Psoas muscle (tissue), 8 donors: ENCODE measurements around the gene KCNK4. TPM values are rescaled to one million over a fixed set of nuclear protein-coding genes. Genes with fewer than 3 reads are reported as not detected.

Experiments used
- ATAC-seq, 4 donors: fragments of 200-7000 bp; cut with Tn5 transposase; one replicate each; pipeline ENCODE4 v1.9.1; 2020; ENCODE audit warnings: moderate library complexity in 3 of 4, mild to moderate bottlenecking in 2 of 4
- DNase-seq, 2 donors: peaks; one replicate each; pipeline ENCODE4 v3.0.0-alpha.2; 2020
- H3K27ac ChIP-seq: fragments of 200-600 bp; one replicate; pipeline ENCODE4 v1.8.0; 2022
- H3K27me3 ChIP-seq, 3 donors: fragments of 200-600 bp in 1 of 3; one replicate each; pipeline versions ENCODE4 v1.6.1 to v1.8.0; 2013 to 2022; ENCODE audit warnings: low read length in 2 of 3, mild to moderate bottlenecking in 2 of 3, moderate library complexity in 1 of 3; ENCODE audit not compliant: insufficient read depth in 3 of 3
- H3K36me3 ChIP-seq, 2 donors: fragments of 200-600 bp in 1 of 2; one replicate each; pipeline versions ENCODE4 v1.6.1 to v1.8.0; 2013 to 2022; ENCODE audit warnings: low read depth in 1 of 2, mild to moderate bottlenecking in 1 of 2, moderate library complexity in 1 of 2; ENCODE audit not compliant: insufficient read depth in 1 of 2
- H3K4me1 ChIP-seq: fragments of 200-600 bp; one replicate; pipeline ENCODE4 v1.8.0; 2022
- H3K4me3 ChIP-seq: fragments of 200-600 bp; one replicate; pipeline ENCODE4 v1.8.0; 2022; ENCODE audit warnings: mild to moderate bottlenecking
- H3K9me3 ChIP-seq: fragments of 200-600 bp; one replicate; pipeline ENCODE4 v1.8.0; 2022
- WGBS, 3 donors: extraction: QIAGEN DNeasy Blood & Tissue Kit; methylation state at CpG; one replicate each; pipeline versions ENCODE4 v1.1.6 to v1.1.7; 2013; 5-methylcytosine and 5-hydroxymethylcytosine counted together
- intact Hi-C, 2 donors: fragments of 100-400 bp; cut with DNase I; formaldehyde crosslinking; loops; one replicate each; pipeline versions ENCODE4 v1.11.0 to v1.14.2; 2022
- polyA plus RNA-seq, 3 donors: library from polyadenylated mRNA; stranded (reverse); fragments of 200-250 nt; gene quantifications; one replicate each; pipeline ENCODE4 v1.2.3, GENCODE V29; 2013
- total RNA-seq, 4 donors: library from RNA; stranded (reverse); fragmentation: NEBNext Ultra II Directional in 2 of 4; extraction: Animal tissue kit (Norgen Biotek cat#: 25700) in 2 of 4; gene quantifications; one replicate each; pipeline versions ENCODE4 v1.2.1 to v1.2.4, GENCODE V29; 2021 to 2023
- TF ChIP-seq, protein P1 (sequence below): fragments of 200-600 bp; IDR thresholded peaks from one replicate; pipeline ENCODE4 v1.8.0; 2022; ENCODE audit warnings: antibody characterized with exemption
- donor health status: healthy with polysubstance abuse.
- donor health status: DM: no; HTN: no; CAD: no; lungs with moderate emphysema.
- donor health status: Bipolar disorder and iron deficiency.
- donor health status: healthy.
- donor health status: DM: yes; HTN: yes; CAD: no.
- donor health status: DM: no; HTN: no; CAD: no.
- donor health status: DM: no; HTN: no; CAD: no.
- donor health status: DM: yes; HTN: yes; CAD: no.

KCNK4 gene
- total and polyA plus RNA-seq, 7 donors, result not detected

DNA sequence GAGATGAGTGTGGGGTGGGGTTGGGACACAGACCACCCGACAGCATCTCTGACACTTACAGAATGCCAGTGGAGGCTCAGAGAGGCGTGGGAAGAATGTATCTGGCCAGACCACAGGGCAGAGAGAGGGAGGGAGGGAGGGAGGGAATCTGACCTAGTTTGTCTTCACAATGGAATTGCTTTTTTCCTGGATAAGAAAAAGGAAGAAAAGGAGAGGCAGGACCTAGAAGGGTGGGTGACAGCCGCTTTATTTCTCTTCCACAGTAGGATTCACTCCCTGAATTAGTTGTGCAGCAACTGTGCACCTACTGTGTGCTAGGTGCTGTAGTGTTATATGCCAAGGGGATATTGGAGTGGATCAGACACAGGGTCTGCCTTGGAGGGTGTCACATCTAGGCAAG is 3.7 kb downstream of the KCNK4 start:
- intact Hi-C loops, result no loop called here

DNA sequence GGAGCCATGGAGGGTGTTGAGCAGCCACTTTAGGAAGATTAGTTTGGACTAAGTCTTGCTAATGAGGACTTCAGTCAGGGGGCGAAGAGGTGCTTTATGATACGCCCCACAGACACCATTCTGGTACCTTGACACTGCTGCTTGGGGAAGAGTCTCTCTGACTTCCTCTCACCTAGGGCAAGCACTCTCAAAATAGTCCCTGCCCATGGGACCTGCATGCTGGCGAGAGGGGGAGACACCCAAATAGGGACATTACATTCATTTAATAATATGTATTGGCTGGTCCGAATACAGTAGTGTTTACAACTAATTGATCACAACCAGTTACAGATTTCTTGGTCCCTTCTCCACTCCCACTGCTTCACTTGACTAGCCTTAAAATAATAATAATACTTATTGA is 4.7 kb downstream of the KCNK4 start:
- 92 to 96% (median 95%) methylated on average over 4 of the region's 4 CpGs for WGBS, 3 donors
- Histone ChIP-seq H3K4me1 (peaks cover 25% of the 10 kb centered on the region), H3K27me3 (peaks cover 0 to 93% (median 46%) of the 10 kb centered on the region in 3 donors), H3K9me3 (no peaks in the 10 kb centered on the region), H3K36me3 (no peaks in the 10 kb centered on the region), H3K27ac (no peak overlapping the region), H3K4me3 (no peak overlapping the region)
- DNase-seq (no peak), ATAC-seq (no peak)
- TF ChIP-seq, protein P1, sequence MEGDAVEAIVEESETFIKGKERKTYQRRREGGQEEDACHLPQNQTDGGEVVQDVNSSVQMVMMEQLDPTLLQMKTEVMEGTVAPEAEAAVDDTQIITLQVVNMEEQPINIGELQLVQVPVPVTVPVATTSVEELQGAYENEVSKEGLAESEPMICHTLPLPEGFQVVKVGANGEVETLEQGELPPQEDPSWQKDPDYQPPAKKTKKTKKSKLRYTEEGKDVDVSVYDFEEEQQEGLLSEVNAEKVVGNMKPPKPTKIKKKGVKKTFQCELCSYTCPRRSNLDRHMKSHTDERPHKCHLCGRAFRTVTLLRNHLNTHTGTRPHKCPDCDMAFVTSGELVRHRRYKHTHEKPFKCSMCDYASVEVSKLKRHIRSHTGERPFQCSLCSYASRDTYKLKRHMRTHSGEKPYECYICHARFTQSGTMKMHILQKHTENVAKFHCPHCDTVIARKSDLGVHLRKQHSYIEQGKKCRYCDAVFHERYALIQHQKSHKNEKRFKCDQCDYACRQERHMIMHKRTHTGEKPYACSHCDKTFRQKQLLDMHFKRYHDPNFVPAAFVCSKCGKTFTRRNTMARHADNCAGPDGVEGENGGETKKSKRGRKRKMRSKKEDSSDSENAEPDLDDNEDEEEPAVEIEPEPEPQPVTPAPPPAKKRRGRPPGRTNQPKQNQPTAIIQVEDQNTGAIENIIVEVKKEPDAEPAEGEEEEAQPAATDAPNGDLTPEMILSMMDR, result no peak
- intact Hi-C loops, result no loop called here

More for the DNA sequence above, 3.7 kb downstream of the KCNK4 start:
- peaks cover 0 to 87% (median 42%) of the 10 kb centered on the region in 3 donors for H3K27me3 ChIP-seq
- H3K4me1 ChIP-seq, result peaks cover 16% of the 10 kb centered on the region
- H3K36me3 ChIP-seq, result no peaks in the 10 kb centered on the region
- H3K27ac ChIP-seq, result no peak overlapping the region
- no peaks in the 10 kb centered on the region for H3K9me3 ChIP-seq
- no peak overlapping the region for H3K4me3 ChIP-seq
- DNase-seq (no peak), ATAC-seq (no peak)
- TF ChIP-seq, protein P1, result no peak
- 68 to 78% (median 73%) methylated on average over 3 of the region's 3 CpGs for WGBS, 3 donors

DNA sequence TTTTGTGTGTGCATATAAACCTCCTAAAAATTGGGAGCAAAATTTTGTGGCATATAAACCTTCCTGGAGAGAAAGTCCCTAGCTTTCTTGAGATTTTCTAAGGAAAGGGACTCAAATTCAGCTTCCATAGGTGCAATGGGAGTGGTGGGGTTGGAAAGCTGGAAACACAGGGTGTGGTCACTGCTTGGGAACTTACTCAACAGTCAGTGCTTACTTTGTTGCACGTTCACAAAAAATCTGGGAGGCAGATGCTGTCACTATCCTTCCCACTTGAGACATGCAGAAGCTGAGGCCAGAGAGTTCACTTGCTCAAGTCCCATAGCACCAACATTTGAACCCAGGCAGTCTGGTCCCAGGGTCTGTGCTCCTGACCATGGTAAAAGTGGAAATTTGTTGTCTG is 5.1 kb downstream of the KCNK4 start:
- Histone ChIP-seq H3K27ac (no peak overlapping the region), H3K4me1 (peaks cover 30% of the 10 kb centered on the region), H3K9me3 (no peaks in the 10 kb centered on the region), H3K36me3 (no peaks in the 10 kb centered on the region), H3K27me3 (peaks cover 0 to 90% (median 46%) of the 10 kb centered on the region in 3 donors), H3K4me3 (no peak overlapping the region)
- 40 to 52% (median 45%) methylated on average over 1 of the region's 1 CpG for WGBS, 3 donors
- intact Hi-C loops, result no loop called here
- ATAC-seq, result no peak
- TF ChIP-seq, protein P1, result no peak
- no peak for DNase-seq

DNA sequence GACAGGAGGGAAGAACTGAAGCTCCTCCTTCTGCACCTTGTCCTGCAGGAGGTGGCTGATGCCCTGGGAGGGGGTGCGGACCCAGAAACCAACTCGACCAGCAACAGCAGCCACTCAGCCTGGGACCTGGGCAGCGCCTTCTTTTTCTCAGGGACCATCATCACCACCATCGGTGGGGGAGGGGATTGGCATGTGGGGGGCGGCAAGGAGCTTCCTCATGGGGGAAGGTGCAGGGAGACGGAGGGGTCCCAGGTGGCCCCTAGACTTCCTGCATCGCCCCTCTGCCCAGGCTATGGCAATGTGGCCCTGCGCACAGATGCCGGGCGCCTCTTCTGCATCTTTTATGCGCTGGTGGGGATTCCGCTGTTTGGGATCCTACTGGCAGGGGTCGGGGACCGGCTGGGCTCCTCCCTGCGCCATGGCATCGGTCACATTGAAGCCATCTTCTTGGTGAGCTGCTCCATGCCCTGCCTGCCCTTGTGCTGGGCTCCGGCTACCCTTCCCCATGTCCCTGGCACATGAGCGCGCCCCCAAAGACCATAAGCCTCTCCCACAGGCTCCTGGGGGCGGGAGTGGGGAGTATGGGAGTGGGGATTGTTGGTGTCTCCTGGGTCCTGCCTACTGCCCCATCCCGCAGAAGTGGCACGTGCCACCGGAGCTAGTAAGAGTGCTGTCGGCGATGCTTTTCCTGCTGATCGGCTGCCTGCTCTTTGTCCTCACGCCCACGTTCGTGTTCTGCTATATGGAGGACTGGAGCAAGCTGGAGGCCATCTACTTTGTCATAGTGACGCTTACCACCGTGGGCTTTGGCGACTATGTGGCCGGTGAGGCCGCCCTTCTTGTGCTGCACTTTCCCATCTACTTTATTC is 6.0 kb downstream of the KCNK4 start:
- Histone ChIP-seq H3K27me3 (peaks cover 0 to 87% (median 40%) of the 10 kb centered on the region in 3 donors), H3K27ac (no peak overlapping the region), H3K9me3 (no peaks in the 10 kb centered on the region), H3K4me1 (peaks cover 28% of the 10 kb centered on the region), H3K4me3 (no peak overlapping the region), H3K36me3 (no peaks in the 10 kb centered on the region)
- ATAC-seq, result no peak
- DNase-seq, result no peak
- 17 to 22% (median 20%) methylated on average over 30 to 34 of the region's 34 CpGs for whole genome bisulfite sequencing, 3 donors
- TF ChIP-seq, protein P1, result no peak
- intact Hi-C loops, result no loop called here
